Upper lobe of left lung (tissue), 4 donors: Measurements from ENCODE around the gene GPR137B.

Experiments
- EP300 ChIP-seq, 4 donors: sonication (generic); formaldehyde crosslinking; IDR thresholded peaks; one replicate each; pipeline ENCODE4 v1.5.1; 2017; ENCODE audit warnings: antibody characterized with exemption in 4 of 4, control low read depth in 2 of 4
- POLR2A ChIP-seq, 4 donors: fragments of 450-650 bp; IDR thresholded peaks; one replicate each; pipeline ENCODE4 v1.5.1; 2016 to 2017; ENCODE audit warnings: antibody characterized with exemption in 4 of 4, mild to moderate bottlenecking in 2 of 4
- POLR2AphosphoS5 ChIP-seq, 2 donors: sonication (generic); formaldehyde crosslinking; IDR thresholded peaks; one replicate each; pipeline ENCODE4 v1.5.1; 2017; ENCODE audit warnings: antibody characterized with exemption in 2 of 2
- TF ChIP-seq, protein P1 (sequence below), 6 experiments: fragments of 450-650 bp in 4 of 6; fragments of 200-600 bp in 2 of 6; sonication (generic) in 2 of 6; IDR thresholded peaks; one replicate each; pipeline ENCODE4 v1.5.1; 2016 to 2019; ENCODE audit warnings: antibody characterized with exemption in 6 of 6

DNA sequence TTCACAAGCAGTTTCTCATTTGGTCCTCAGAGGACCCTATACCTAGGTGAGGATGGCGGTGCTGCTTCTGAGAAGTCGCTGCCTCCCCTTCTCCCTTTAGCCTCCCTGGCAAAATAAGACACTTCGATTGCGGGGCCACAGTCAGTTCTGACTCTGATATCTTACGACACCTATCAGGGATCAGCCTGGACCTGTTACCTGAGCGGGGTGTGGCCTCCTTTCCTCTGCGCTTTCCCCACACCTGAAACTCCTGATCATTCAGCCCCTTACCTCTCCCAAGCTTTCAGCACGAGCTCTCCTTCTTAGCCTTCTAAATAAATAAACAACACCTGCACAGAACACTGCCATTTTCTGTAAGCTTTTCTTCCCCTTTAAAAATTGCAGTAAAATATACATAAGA lies 24.6 kb upstream of the GPR137B start:
- TF ChIP-seq POLR2AphosphoS5 (IDR thresholded peaks at IDR 0.05) = no peak
- TF ChIP-seq, protein P1, sequence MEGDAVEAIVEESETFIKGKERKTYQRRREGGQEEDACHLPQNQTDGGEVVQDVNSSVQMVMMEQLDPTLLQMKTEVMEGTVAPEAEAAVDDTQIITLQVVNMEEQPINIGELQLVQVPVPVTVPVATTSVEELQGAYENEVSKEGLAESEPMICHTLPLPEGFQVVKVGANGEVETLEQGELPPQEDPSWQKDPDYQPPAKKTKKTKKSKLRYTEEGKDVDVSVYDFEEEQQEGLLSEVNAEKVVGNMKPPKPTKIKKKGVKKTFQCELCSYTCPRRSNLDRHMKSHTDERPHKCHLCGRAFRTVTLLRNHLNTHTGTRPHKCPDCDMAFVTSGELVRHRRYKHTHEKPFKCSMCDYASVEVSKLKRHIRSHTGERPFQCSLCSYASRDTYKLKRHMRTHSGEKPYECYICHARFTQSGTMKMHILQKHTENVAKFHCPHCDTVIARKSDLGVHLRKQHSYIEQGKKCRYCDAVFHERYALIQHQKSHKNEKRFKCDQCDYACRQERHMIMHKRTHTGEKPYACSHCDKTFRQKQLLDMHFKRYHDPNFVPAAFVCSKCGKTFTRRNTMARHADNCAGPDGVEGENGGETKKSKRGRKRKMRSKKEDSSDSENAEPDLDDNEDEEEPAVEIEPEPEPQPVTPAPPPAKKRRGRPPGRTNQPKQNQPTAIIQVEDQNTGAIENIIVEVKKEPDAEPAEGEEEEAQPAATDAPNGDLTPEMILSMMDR (IDR thresholded peaks at IDR 0.05) = no peak
- no peak for TF ChIP-seq EP300 (IDR thresholded peaks at IDR 0.05)
- TF ChIP-seq POLR2A (IDR thresholded peaks at IDR 0.05) = no peak
